ENCODE measurements around the gene PRKACB. TPM values are rescaled to one million over a fixed set of nuclear protein-coding genes. Genes with fewer than 3 reads are reported as not detected.
A peak's percentile ranks its signal among the peaks of the same experiment; 100 is the strongest.
"Not testable (repeated sequence)": the region's sequence is repeated elsewhere in the genome, so short reads cannot be mapped to it uniquely, and the experiment has no call there.

PRKACB gene
- 19.1 and 19.3 TPM in 2 replicates for total RNA-seq

DNA sequence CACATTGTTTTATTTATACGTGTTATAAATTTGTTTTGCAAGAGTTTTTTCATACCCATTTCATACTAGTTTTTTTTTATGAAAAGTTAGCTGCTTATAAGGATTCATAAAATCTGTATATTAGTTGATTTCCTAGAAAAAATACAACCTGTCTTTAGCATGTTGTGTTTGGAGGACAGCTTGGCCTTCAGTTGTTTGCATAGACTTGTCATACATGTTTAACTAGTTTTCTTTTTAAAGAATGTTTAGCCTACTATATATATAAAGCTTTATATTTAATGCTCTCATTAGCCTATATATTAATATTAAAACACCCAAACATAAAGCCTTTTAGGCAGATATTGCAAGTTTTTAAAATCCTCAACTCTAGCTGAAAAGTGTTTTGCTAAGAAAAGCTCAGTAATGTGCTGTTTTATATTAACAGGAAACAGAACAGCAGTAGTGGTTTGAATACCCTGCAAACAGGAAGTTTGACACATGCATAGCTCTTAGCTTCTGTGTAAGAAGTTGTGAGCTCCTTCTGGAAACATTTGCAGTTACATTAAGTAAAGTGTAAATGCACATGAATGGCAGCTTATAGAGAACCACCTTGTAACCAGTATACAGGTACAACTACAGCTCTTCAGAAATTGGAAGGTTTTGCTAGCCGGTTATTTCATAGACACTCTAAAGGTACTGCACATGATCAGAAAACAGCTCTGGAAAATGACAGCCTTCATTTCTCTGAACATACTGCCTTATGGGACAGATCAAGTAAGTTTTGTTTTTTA, at the start of gene PRKACB:
PRKACB (plus strand) TSS at position 476 of the 770 bp plus-strand sequence; CDS start at position 567, 91 bp downstream.
- H3K4me3 Mint-ChIP-seq, result peak within 1 kb of the TSS; percentile 85
- peaks cover under 1% of the 10 kb centered on the region for H3K9me3 Mint-ChIP-seq
- intact Hi-C loops (cut with micrococcal nuclease), result loop anchor here (1.0 to 10.0 kb wide), 8 partner anchors 43 to 1151 kb away; partner anchors contain the start of genes CTBS, GNG5 and SPATA1
- DNase-seq, result peak; percentile 82
- no peaks in the 10 kb centered on the region for H3K36me3 Mint-ChIP-seq (ENCODE audit: low read depth)
- no peaks in the 10 kb centered on the region for H3K27me3 Mint-ChIP-seq
- peaks cover 23% of the 10 kb centered on the region for H3K4me1 Mint-ChIP-seq
- peak within 1 kb of the TSS; percentile 98 for H3K27ac Mint-ChIP-seq

DNA sequence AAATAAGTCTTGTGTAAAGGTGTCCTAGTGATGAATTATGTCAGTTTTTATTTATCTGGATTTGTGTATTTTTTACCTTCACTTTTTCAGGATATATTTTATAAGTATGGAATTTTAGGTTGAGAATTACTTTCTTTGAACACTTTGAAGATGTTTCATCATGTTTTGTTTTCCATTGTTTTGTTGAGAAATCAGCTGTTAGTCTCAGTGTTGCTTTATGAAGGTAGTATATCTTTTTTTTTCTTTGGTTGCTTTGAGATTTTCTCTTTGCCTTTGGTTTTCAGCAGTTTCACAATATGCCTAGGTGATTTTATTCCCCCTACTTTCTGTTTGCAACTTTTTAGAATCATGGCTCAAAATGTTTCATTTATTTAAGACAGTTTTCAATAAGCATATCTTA, 48.8 kb upstream of the PRKACB start:
- no peak overlapping the region for H3K4me3 Mint-ChIP-seq
- H3K4me1 Mint-ChIP-seq, result peaks cover 12% of the 10 kb centered on the region
- H3K9me3 Mint-ChIP-seq, result peaks cover 8% of the 10 kb centered on the region
- no peaks in the 10 kb centered on the region for H3K27me3 Mint-ChIP-seq
- DNase-seq, result no peak
- H3K36me3 Mint-ChIP-seq (ENCODE audit: low read depth), result no peaks in the 10 kb centered on the region
- intact Hi-C loops (cut with micrococcal nuclease), result no loop called here
- no peak overlapping the region for H3K27ac Mint-ChIP-seq

DNA sequence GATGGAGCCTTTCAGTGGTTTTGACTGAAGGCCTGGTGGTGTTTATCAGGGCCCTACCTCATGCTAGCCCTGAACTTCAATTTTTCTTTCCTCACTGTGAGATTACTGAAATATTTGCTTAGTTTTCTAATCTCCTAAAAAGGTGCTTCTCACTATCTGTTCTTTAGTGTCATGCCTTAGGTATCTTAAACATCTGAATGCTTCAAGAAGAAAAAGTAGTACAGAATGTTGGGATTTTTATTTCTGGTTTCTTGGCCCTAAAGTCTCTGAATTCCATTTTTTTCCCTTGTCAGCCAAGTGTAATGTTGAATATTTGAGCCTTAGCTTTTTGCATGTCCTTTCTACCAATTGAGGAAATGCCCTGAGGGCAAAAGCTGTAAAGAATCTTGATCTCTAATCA, 47.9 kb upstream of the PRKACB start:
- Mint-ChIP-seq H3K27me3 (no peaks in the 10 kb centered on the region), H3K4me3 (no peak overlapping the region), H3K9me3 (peaks cover 8% of the 10 kb centered on the region), H3K4me1 (peaks cover 5% of the 10 kb centered on the region), H3K36me3 (ENCODE audit: low read depth) (no peaks in the 10 kb centered on the region), H3K27ac (no peak overlapping the region)
- intact Hi-C loops (cut with micrococcal nuclease), result no loop called here
- no peak for DNase-seq

DNA sequence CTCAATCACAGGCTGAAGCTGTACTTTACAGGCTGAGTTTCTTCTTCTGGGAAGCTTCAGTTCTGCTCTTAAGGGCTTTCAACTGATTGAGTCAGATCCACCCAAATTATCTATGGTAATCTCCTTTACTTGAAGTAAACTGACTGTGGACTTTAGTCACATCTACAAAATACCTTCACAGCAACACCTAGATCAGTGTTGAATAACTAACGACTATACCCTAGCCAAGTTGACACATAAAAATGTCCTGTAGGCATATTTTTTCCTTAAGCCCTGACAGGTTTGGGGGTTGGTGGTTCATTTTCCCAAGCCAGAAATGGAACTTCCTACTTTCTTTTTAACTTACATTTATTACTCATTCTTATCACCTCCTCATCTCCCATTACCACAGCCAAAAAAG, 42.9 kb upstream of the PRKACB start:
- intact Hi-C loops (cut with micrococcal nuclease), result no loop called here
- H3K4me1 Mint-ChIP-seq, result peaks cover 4% of the 10 kb centered on the region

DNA sequence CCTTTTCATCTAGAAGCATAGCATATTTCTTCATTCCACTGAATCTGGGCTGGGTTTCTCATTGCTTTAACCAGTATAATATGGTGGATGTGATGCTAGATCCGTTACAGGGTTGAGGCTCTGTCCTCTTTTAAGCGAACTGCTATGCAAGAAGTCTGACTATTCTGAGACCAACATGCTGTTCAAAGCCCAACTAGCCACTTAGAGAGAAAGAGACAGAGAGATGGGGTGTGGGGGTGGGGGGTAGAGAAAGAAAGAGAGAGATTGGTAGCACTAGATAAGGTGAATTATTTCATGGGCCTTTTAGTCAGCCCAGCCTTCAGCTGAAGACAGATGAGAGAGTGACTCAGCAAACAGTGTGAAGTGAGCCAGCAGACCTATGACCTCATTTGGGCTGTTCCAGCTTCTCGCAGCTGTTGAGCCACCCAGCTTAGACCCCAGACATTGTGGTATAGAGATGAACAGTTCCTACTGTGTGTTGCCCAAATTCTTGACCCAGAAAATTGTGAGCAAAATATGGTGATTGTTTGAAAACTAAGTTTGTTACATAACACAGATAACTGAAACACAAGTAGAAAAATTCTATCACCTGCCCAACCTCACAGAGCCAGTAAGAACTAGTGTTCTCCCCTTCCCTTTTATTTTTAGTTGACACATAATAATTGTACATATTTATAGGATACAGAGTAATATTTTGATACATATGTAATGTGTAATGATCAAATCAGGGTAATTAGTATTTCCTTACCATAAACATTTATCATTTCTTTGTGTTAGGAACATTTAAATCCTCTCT, 40.7 kb upstream of the PRKACB start:
- H3K36me3 Mint-ChIP-seq (ENCODE audit: low read depth), result no peaks in the 10 kb centered on the region
- H3K4me3 Mint-ChIP-seq, result no peak overlapping the region
- H3K27ac Mint-ChIP-seq, result no peak overlapping the region
- no peak for DNase-seq
- peaks cover 4% of the 10 kb centered on the region for H3K4me1 Mint-ChIP-seq
- intact Hi-C loops (cut with micrococcal nuclease), result no loop called here
- H3K9me3 Mint-ChIP-seq, result no peaks in the 10 kb centered on the region
- H3K27me3 Mint-ChIP-seq, result no peaks in the 10 kb centered on the region

More for the DNA sequence above, 42.9 kb upstream of the PRKACB start:
- Mint-ChIP-seq H3K27ac (no peak overlapping the region), H3K27me3 (no peaks in the 10 kb centered on the region), H3K9me3 (peaks cover under 1% of the 10 kb centered on the region), H3K4me3 (no peak overlapping the region), H3K36me3 (ENCODE audit: low read depth) (no peaks in the 10 kb centered on the region)
- DNase-seq, result no peak

DNA sequence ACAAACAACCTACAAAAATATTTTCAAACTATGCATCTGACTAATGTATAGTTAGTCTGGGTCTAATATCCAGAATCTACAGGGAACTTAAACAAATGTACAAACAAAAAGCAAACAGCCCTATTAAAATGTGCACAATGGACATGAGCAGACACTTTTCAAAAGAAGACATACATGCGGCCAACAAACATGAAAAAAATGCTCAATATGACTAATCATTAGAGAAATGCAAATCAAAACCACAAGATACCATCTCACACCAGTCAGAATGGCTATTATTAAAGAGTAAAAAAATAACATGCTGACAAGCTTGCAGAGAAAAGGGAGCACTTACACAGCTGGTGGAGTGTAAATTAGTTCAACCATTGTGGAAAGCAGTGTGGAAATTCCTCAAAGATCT, 36.5 kb upstream of the PRKACB start:
- H3K9me3 Mint-ChIP-seq; H3K4me3 Mint-ChIP-seq; intact Hi-C loops (cut with micrococcal nuclease); H3K4me1 Mint-ChIP-seq; H3K27me3 Mint-ChIP-seq; DNase-seq; H3K27ac Mint-ChIP-seq; H3K36me3 Mint-ChIP-seq (ENCODE audit: low read depth): not testable (repeated sequence)

DNA sequence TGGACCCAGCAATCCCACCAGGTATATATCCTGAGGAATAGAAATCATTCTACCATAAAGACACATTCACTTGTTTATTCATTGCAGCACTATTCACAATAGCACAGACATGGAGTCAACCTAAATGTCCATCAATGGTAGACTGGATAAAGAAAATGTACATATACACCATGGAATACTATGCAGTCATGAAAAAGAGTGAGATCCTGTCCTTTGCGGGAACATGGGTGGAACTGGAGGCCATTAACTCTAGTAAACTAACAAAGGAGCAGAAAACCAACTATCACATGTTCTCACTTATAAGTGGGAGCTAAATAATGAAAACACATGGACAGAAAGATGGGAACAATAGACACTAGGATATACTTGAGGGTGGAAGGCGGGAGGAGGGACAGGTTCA, 36.1 kb upstream of the PRKACB start:
- Mint-ChIP-seq H3K4me1 (peaks cover 4% of the 10 kb centered on the region), H3K36me3 (ENCODE audit: low read depth) (no peaks in the 10 kb centered on the region), H3K27me3 (no peaks in the 10 kb centered on the region), H3K27ac (no peak overlapping the region), H3K9me3 (peaks cover 6% of the 10 kb centered on the region), H3K4me3 (no peak overlapping the region)
- intact Hi-C loops (cut with micrococcal nuclease), result no loop called here
- DNase-seq, result no peak

DNA sequence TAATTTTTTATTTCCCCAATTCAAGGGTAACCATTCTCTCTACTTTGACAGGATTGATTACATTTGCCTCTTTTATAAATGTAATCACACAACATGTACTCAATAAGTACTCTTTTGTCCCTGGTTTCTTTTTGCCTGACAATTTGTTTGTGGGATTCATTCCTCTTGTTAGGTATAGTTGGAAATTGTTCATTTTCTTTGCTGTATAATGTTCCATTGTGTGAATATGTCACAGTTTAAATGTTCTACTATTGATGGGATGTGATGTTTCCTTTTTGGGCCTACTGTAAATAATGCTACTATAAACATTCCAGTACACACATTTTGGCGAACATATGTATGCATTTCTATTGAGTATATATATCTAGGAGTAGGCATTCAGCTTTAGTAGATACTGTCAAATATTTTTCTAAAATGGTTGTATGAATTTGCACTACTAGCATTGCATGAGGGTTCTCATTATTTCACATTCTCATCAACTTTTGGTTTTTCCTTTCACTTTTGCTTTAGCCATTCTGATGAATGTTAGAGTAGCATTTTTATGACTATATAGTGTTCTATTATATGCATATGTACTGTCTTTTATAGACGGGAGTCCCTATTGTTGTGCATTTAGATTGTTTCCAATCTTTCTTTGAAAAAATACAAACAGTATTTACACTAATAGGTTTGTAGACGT, 35.0 kb upstream of the PRKACB start:
- Mint-ChIP-seq H3K27ac (no peak overlapping the region), H3K4me3 (no peak overlapping the region), H3K9me3 (peaks cover 6% of the 10 kb centered on the region), H3K27me3 (no peaks in the 10 kb centered on the region), H3K36me3 (ENCODE audit: low read depth) (no peaks in the 10 kb centered on the region), H3K4me1 (no peaks in the 10 kb centered on the region)
- intact Hi-C loops (cut with micrococcal nuclease), result no loop called here
- DNase-seq, result no peak

DNA sequence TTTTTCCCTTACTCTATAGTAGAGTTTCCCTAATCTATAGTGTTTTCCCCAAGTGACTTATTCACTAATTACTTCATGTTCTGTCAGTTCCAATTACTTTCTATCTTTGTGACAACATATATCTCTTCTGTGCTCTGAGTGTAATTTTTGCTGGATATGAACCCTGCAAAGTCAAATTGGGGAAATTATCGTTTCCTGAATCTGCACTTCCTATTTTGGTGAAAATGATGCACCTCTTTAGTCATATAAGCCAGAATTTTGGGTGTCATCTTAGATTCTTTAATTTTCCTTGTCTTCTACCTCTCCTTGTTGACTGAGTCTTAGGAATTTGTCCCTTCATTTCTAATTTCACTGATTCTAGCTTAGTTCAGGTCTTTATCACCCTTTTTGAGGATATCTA, 33.4 kb upstream of the PRKACB start:
- H3K36me3 Mint-ChIP-seq (ENCODE audit: low read depth), result no peaks in the 10 kb centered on the region
- DNase-seq, result no peak
- peaks cover 2% of the 10 kb centered on the region for H3K27me3 Mint-ChIP-seq
- H3K4me3 Mint-ChIP-seq, result no peak overlapping the region
- peaks cover 6% of the 10 kb centered on the region for H3K9me3 Mint-ChIP-seq
- H3K4me1 Mint-ChIP-seq, result no peaks in the 10 kb centered on the region
- no peak overlapping the region for H3K27ac Mint-ChIP-seq
- intact Hi-C loops (cut with micrococcal nuclease), result no loop called here

DNA sequence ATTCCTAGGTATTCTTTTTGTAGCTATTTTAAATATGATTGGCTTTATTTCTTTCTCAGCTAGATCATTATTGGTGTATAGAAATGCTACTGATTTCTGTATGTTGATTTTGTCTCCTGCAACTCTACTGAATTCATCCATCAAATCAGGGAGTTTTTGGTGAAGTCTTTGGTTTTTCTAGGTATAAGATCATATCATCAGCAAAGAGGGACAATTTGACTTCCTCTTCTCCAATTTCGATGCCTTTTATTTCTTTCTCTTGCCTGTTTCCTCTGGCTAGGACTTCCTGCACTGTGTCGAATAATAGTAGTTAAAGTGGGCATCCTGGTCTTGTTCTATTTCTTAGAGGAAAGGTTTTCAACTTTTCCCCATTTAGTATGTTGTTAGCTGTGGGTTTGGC, 27.5 kb upstream of the PRKACB start:
- Mint-ChIP-seq H3K27ac (no peak overlapping the region), H3K4me3 (no peak overlapping the region), H3K27me3 (peaks cover 4% of the 10 kb centered on the region), H3K36me3 (ENCODE audit: low read depth) (no peaks in the 10 kb centered on the region), H3K4me1 (peaks cover 9% of the 10 kb centered on the region), H3K9me3 (peaks cover 5% of the 10 kb centered on the region)
- DNase-seq, result no peak
- intact Hi-C loops (cut with micrococcal nuclease), result no loop called here

DNA sequence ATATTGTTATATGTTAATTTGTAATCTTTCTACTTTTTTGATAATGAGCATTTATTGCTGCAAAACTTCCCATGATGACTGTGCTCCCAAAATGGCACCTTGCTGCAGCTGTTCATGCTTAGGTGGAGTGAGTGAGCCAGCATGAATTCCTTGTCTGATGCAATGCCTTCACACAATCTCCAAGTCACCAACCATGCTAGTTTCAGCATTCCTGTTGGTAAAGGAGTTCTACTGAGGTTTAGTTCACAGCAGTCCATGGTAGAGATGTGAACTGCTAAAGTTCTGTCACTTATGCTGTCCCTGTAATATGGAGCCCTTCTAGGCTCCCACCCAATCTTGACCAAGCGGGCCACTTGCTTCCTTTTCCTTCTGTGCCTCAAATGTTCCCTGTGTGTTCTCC, 26.2 kb upstream of the PRKACB start:
- Mint-ChIP-seq H3K36me3 (ENCODE audit: low read depth) (no peaks in the 10 kb centered on the region), H3K4me3 (no peak overlapping the region), H3K27ac (no peak overlapping the region), H3K27me3 (peaks cover 4% of the 10 kb centered on the region), H3K9me3 (peaks cover 5% of the 10 kb centered on the region), H3K4me1 (peaks cover 9% of the 10 kb centered on the region)
- intact Hi-C loops (cut with micrococcal nuclease), result no loop called here
- DNase-seq, result no peak

DNA sequence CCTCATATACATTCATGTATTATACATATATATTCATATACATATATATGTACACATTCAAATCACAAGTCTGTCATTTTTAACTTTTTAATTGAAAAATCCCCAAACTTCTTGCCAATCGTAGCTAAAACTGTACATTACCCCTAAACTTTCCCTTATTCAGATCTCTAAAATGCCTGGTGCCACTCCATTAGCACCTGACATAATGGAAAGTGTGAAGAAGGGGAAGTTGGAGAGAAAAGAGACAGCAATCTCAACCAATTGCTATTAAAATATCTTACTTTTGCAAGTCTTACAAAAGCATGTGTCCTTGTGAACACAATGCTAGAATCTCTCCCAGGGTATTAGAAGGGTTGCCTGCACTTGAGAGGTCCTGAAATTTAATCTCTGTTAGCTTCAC, 22.7 kb upstream of the PRKACB start:
- H3K27me3 Mint-ChIP-seq, result peaks cover 4% of the 10 kb centered on the region
- DNase-seq, result no peak
- intact Hi-C loops (cut with micrococcal nuclease), result no loop called here

DNA sequence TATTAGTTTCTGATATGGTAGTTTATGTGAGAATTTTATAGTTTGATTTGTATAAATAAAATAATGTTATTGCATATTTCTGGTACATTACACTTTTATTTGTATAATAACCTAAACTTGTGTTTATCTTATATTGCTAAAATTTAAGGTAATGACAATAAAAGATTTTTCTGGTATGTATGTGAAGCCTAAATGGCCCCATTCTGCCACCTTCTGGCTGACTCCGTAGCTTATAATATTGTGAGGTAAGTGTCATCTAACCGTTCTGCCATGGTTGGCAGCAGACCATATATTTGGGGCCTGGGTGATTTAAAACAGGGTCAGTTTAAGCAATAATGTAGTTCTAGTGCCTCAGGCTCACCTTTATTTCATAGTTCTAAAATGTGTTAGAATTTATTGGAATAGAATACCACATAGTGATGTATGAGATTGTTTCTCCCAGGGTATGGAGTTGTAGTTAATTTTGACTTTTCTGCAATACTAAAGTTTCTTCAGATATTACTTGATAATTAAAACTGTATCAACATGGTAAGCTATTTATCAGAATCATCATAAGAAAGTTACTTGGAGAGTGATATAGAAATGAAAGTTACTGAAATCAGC, 21.2 kb upstream of the PRKACB start:
- H3K4me1 Mint-ChIP-seq, result no peaks in the 10 kb centered on the region
- H3K27ac Mint-ChIP-seq, result no peak overlapping the region
- peaks cover 2% of the 10 kb centered on the region for H3K27me3 Mint-ChIP-seq
- no peaks in the 10 kb centered on the region for H3K9me3 Mint-ChIP-seq
- H3K36me3 Mint-ChIP-seq (ENCODE audit: low read depth), result no peaks in the 10 kb centered on the region
- intact Hi-C loops (cut with micrococcal nuclease), result loop anchor here (1.0 kb wide), 2 partner anchors 191 to 218 kb away; no protein-coding TSS in a partner anchor
- H3K4me3 Mint-ChIP-seq, result no peak overlapping the region
- DNase-seq, result peak; percentile 84

More for the DNA sequence above, 22.7 kb upstream of the PRKACB start:
- Mint-ChIP-seq H3K4me3 (no peak overlapping the region), H3K36me3 (ENCODE audit: low read depth) (no peaks in the 10 kb centered on the region), H3K27ac (no peak overlapping the region), H3K4me1 (peaks cover 7% of the 10 kb centered on the region), H3K9me3 (peaks cover 5% of the 10 kb centered on the region)

Measured in activated CD4-positive, alpha-beta T cell treated with anti-CD3 and anti-CD28 coated beads, Interleukin-2, amount 10 ng/mL, durations not matched to agents 24 days and 14 days (primary cell).